SK-N-SH (cell line): ENCODE data around the gene NTM. TPM values are rescaled to one million over a fixed set of nuclear protein-coding genes. Genes with fewer than 3 reads are reported as not detected.

Experiments used
- CTCF ChIA-PET: fragments of 300-600, 350-600 bp; formaldehyde crosslinking; extraction: SDS; loops from one replicate; lab custom pipeline; 2021; lab: Yijun Ruan, JAX
- POLR2A ChIA-PET: fragments of 350-600 bp; sonication (Branson Sonifier 250); formaldehyde crosslinking; extraction: SDS; loops from one replicate; lab custom pipeline; 2020; ENCODE audit warnings: antibody characterized with exemption, inconsistent platforms; lab: Yijun Ruan, JAX
- DNase-seq: peaks from one replicate; pipeline ENCODE4 v3.0.0; 2012
- H2AFZ ChIP-seq: fragments of 200-600 bp; sonication (generic); 2 replicates; pipeline ENCODE4 v1.8.1; 2016; ENCODE audit warnings: antibody characterized with exemption, mild to moderate bottlenecking, low read depth
- H3F3A ChIP-seq: fragments of 200-600 bp; sonication (generic); replicated peaks from 2 replicates; pipeline ENCODE3; 2016; ENCODE audit warnings: antibody characterized with exemption, mild to moderate bottlenecking; ENCODE audit not compliant: insufficient read depth
- H3K27ac ChIP-seq, 2 experiments: fragments of 200-500 bp in 1 of 2; fragments of 200-600 bp in 1 of 2; sonication (Bioruptor generic) in 1 of 2; sonication (generic), shearing (Covaris generic) in 1 of 2; 2 replicates each; pipeline versions ENCODE4 v1.5.1 to v1.6.1; 2014 to 2016; ENCODE audit warnings: low read depth in 2 of 2, inconsistent platforms in 1 of 2, low read length in 1 of 2, mild to moderate bottlenecking in 1 of 2, mixed read lengths in 1 of 2
- H3K27me3 ChIP-seq: fragments of 200-600 bp; sonication (generic), shearing (Covaris generic); 2 replicates; pipeline ENCODE4 v1.6.1; 2016; ENCODE audit warnings: mixed run types; ENCODE audit not compliant: insufficient read depth
- H3K36me3 ChIP-seq, 2 experiments: fragments of 200-500 bp in 1 of 2; fragments of 200-600 bp in 1 of 2; sonication (Bioruptor generic) in 1 of 2; sonication (generic) in 1 of 2; replicated peaks in 1 of 2; 2 replicates each; pipeline versions ENCODE3 to v1.5.1; 2014 to 2016; ENCODE audit warnings: low read length in 1 of 2, mild to moderate bottlenecking in 1 of 2; ENCODE audit not compliant: insufficient read depth in 2 of 2, control insufficient read depth in 1 of 2
- H3K4me1 ChIP-seq, 2 experiments: fragments of 200-500 bp in 1 of 2; fragments of 200-600 bp in 1 of 2; sonication (Bioruptor generic) in 1 of 2; sonication (generic), shearing (Covaris generic) in 1 of 2; 2 replicates each; pipeline versions ENCODE4 v1.5.1 to v1.6.1; 2014 to 2016; ENCODE audit warnings: low read depth in 1 of 2, low read length in 1 of 2, mixed run types in 1 of 2; ENCODE audit not compliant: insufficient read depth in 2 of 2, control insufficient read depth in 1 of 2
- H3K4me2 ChIP-seq: fragments of 200-600 bp; sonication (generic), shearing (Covaris generic); 2 replicates; pipeline ENCODE4 v1.6.1; 2017; ENCODE audit warnings: mixed run types
- H3K4me3 ChIP-seq, 2 experiments: fragments of 200-500 bp in 1 of 2; fragments of 200-600 bp in 1 of 2; sonication (Bioruptor generic) in 1 of 2; sonication (generic), shearing (Covaris generic) in 1 of 2; 2 replicates each; pipeline versions ENCODE4 v1.5.1 to v1.8.1; 2014 to 2016; ENCODE audit warnings: low read depth in 2 of 2, inconsistent platforms in 1 of 2, low read length in 1 of 2, mild to moderate bottlenecking in 1 of 2, mixed read lengths in 1 of 2, moderate library complexity in 1 of 2
- H3K79me2 ChIP-seq: fragments of 200-600 bp; sonication (generic); 2 replicates; pipeline ENCODE4 v1.8.1; 2017; ENCODE audit warnings: mild to moderate bottlenecking; ENCODE audit not compliant: insufficient read depth
- H3K9ac ChIP-seq: fragments of 200-600 bp; sonication (generic); 2 replicates; pipeline ENCODE4 v1.6.1; 2017; ENCODE audit warnings: mixed run types
- H3K9me2 ChIP-seq: fragments of 200-600 bp; sonication (generic); 2 replicates; pipeline ENCODE4 v1.6.1; 2017; ENCODE audit warnings: mixed run types
- H3K9me3 ChIP-seq: fragments of 200-600 bp; sonication (generic); 2 replicates; pipeline ENCODE4 v1.6.1; 2017; ENCODE audit warnings: mixed run types, mild to moderate bottlenecking, moderate library complexity
- H4K20me1 ChIP-seq: fragments of 200-600 bp; sonication (generic); 2 replicates; pipeline ENCODE4 v1.6.1; 2017; ENCODE audit warnings: mild to moderate bottlenecking, mixed run types; ENCODE audit not compliant: insufficient read depth
- FOXM1 ChIP-seq: IDR thresholded peaks from 2 replicates; pipeline ENCODE4 v1.4.0; 2012; ENCODE audit warnings: low read depth, mild to moderate bottlenecking
- NRF1 ChIP-seq: IDR thresholded peaks from 2 replicates; pipeline ENCODE4 v1.6.1; 2012; ENCODE audit warnings: low read depth, mild to moderate bottlenecking, low read length
- RCOR1 ChIP-seq: fragments of 150-350 bp; IDR thresholded peaks from 2 replicates; pipeline ENCODE4 v1.6.1; 2017; ENCODE audit warnings: antibody characterized with exemption, low read length
- RFX5 ChIP-seq: IDR thresholded peaks from 2 replicates; pipeline ENCODE4 v1.6.1; 2012; ENCODE audit warnings: mild to moderate bottlenecking, improper control_type of control experiment, low read length
- RXRA ChIP-seq: IDR thresholded peaks from 2 replicates; pipeline ENCODE4 v1.4.0; 2012; ENCODE audit warnings: low read depth, mild to moderate bottlenecking, borderline replicate concordance
- SIN3A ChIP-seq: IDR thresholded peaks from 2 replicates; pipeline ENCODE4 v1.6.1; 2012; ENCODE audit warnings: low read depth, mild to moderate bottlenecking, low read length, moderate library complexity, borderline replicate concordance
- TCF12 ChIP-seq: IDR thresholded peaks from 2 replicates; pipeline ENCODE4 v1.4.0; 2012
- WGBS: methylation state at CpG from one replicate; pipeline ENCODE4 v1.1.6; 2017; ENCODE audit warnings: low lambda C conversion rate; 5-methylcytosine and 5-hydroxymethylcytosine counted together
- polyA plus RNA-seq, 3 experiments: library from polyadenylated mRNA; depleted of rRNA; stranded (reverse); fragments of >200 nt; gene quantifications; 2 replicates each; pipeline ENCODE4 v1.2.3, GENCODE V29; 2012
- TF ChIP-seq, protein P1 (sequence below): fragments of 150-350 bp; IDR thresholded peaks from 2 replicates; pipeline ENCODE4 v1.6.1; 2017; ENCODE audit warnings: antibody characterized with exemption, low read length, low read depth, borderline replicate concordance
- TF ChIP-seq, protein P2 (sequence below): IDR thresholded peaks from 2 replicates; pipeline ENCODE4 v1.4.0; 2012; ENCODE audit warnings: low read depth
- TF ChIP-seq, protein P3 (sequence below): fragments of 150-350 bp; IDR thresholded peaks from 2 replicates; pipeline ENCODE4 v1.6.1; 2016; ENCODE audit warnings: mild to moderate bottlenecking, low read depth, low read length

Gene NTM
- polyA plus RNA-seq, 1 of the 3 experiments (the other 2 are of a cell fraction): 20.0 TPM

DNA sequence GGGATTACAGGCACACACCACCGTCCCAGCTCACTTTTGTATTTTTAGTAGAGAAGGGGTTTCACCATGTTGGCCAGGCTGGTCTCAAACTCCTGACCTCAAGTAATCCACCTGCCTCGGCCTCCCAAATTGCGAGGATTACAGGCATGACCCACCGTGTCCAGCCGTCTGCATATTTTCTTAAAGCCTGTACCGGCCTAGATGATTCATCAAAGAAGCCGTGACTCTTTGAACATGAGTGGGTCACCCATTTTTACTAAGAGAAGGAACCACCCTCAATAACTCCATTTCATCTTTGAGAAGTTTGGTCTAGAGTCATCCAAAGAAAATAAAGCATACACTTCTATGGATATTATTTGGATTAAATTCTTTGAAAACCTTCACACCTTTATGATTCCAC, 388.3 kb downstream of the NTM start:
- peaks cover 11% of the 10 kb centered on the region for H3F3A ChIP-seq
- no peaks in the 10 kb centered on the region for H3K9me2 ChIP-seq
- H3K9ac ChIP-seq: no peak overlapping the region
- no peaks in the 10 kb centered on the region for H4K20me1 ChIP-seq
- H3K27me3 ChIP-seq: no peaks in the 10 kb centered on the region
- no peaks in the 10 kb centered on the region for H3K9me3 ChIP-seq
- no peak for DNase-seq
- H3K27ac ChIP-seq: no peak overlapping the region
- no peak overlapping the region for H3K4me3 ChIP-seq
- H3K36me3 ChIP-seq: no peaks in the 10 kb centered on the region
- no peak overlapping the region for H3K4me2 ChIP-seq
- H3K4me1 ChIP-seq: peaks cover 0 to 27% of the 10 kb centered on the region in 2 experiments; a peak in 2 of 4 replicates
- WGBS: 71% methylated on average over 6 of the region's 7 CpGs
- CTCF ChIA-PET: interaction anchor here (4.4 kb wide), 1 partner anchor 11 kb away, joined by 31 read pairs; no protein-coding TSS in a partner anchor
- no peaks in the 10 kb centered on the region for H3K79me2 ChIP-seq
- TF ChIP-seq TCF12 (no peak), RCOR1 (no peak), RFX5 (no peak), SIN3A (no peak)
- TF ChIP-seq, protein P1, sequence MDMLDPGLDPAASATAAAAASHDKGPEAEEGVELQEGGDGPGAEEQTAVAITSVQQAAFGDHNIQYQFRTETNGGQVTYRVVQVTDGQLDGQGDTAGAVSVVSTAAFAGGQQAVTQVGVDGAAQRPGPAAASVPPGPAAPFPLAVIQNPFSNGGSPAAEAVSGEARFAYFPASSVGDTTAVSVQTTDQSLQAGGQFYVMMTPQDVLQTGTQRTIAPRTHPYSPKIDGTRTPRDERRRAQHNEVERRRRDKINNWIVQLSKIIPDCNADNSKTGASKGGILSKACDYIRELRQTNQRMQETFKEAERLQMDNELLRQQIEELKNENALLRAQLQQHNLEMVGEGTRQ: no peak
- no peak overlapping the region for H2AFZ ChIP-seq
- POLR2A ChIA-PET: no interaction called here

DNA sequence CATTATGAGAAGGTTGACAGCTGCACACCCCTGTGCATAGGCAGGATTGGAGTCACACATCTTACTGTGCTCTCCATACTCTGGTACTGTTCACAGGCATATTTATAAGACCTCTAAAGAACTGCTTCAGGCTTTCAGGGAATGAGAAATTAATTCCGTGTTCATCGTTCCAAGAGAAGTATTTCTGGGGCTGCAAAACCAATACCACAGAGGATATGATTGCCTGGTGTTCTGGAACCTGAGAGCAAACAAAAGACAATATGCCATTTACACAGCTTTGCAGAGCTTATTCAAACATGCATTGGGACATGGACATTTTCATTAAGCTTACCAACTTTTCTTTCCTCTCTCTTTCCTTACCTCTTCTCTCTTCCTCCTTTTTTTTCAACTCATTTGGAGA, 388.7 kb downstream of the NTM start:
- WGBS: 85% methylated on average over 2 of the region's 2 CpGs
- CTCF ChIA-PET: interaction anchor here (4.4 kb wide), 1 partner anchor 11 kb away, joined by 31 read pairs; no protein-coding TSS in a partner anchor
- TF ChIP-seq FOXM1 (no peak), NRF1 (no peak), RXRA (no peak)
- TF ChIP-seq, protein P1: no peak
- TF ChIP-seq, protein P2, sequence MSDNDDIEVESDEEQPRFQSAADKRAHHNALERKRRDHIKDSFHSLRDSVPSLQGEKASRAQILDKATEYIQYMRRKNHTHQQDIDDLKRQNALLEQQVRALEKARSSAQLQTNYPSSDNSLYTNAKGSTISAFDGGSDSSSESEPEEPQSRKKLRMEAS: no peak
- TF ChIP-seq, protein P3, sequence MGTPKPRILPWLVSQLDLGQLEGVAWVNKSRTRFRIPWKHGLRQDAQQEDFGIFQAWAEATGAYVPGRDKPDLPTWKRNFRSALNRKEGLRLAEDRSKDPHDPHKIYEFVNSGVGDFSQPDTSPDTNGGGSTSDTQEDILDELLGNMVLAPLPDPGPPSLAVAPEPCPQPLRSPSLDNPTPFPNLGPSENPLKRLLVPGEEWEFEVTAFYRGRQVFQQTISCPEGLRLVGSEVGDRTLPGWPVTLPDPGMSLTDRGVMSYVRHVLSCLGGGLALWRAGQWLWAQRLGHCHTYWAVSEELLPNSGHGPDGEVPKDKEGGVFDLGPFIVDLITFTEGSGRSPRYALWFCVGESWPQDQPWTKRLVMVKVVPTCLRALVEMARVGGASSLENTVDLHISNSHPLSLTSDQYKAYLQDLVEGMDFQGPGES: no peak

More for the DNA sequence above, 388.7 kb downstream of the NTM start:
- Histone ChIP-seq H3K4me3 (no peak overlapping the region), H3K27me3 (no peaks in the 10 kb centered on the region), H3K9me3 (no peaks in the 10 kb centered on the region), H3K36me3 (no peaks in the 10 kb centered on the region), H4K20me1 (no peaks in the 10 kb centered on the region), H3K9me2 (no peaks in the 10 kb centered on the region), H2AFZ (no peak overlapping the region), H3K9ac (no peak overlapping the region), H3K4me1 (peaks cover 0 to 27% of the 10 kb centered on the region in 2 experiments; a peak in 2 of 4 replicates), H3K79me2 (no peaks in the 10 kb centered on the region), H3F3A (peaks cover 11% of the 10 kb centered on the region), H3K4me2 (no peak overlapping the region), H3K27ac (no peak overlapping the region)
- POLR2A ChIA-PET: no interaction called here
- no peak for DNase-seq
